OCI-LY3 (cell line): ENCODE measurements around the gene VKORC1.

ENCODE experiments used
- CTCF ChIP-seq: fragments of 200-600, 300-600 bp; sonication (generic); IDR thresholded peaks from 2 replicates; pipeline ENCODE4 v1.5.1; 2014; ENCODE audit warnings: antibody characterized with exemption, low read length, low read depth
- EZH2phosphoT487 ChIP-seq: fragments of 200-600 bp; shearing (Covaris generic); IDR thresholded peaks from 2 replicates; pipeline ENCODE4 v1.6.1; 2018; ENCODE audit warnings: antibody characterized with exemption, mixed run types, low read depth

GRCh38 chr16:31043898-31044481, 50.6 kb downstream of the VKORC1 start:
- TF ChIP-seq CTCF (no peak), EZH2phosphoT487 (no peak)
